Activated CD4-positive, alpha-beta T cell treated with anti-CD3 and anti-CD28 coated beads, Interleukin-2, amount 10 ng/mL, durations not matched to agents 7 days and 5 days (primary cell): ENCODE results near the gene HOXB6. TPM values are rescaled to one million over a fixed set of nuclear protein-coding genes. Genes with fewer than 3 reads are reported as not detected.

Source experiments
- CTCF ChIA-PET: fragments of 350-600 bp; sonication (Branson Sonifier 250); formaldehyde crosslinking; loops from one replicate; lab custom pipeline; 2021; ENCODE audit warnings: antibody characterized with exemption; lab: Charles Lee
- POLR2A ChIA-PET: fragments of 350-600 bp; sonication (Branson Sonifier 250); formaldehyde crosslinking; loops from one replicate; lab custom pipeline; 2021; ENCODE audit warnings: antibody characterized with exemption; lab: Charles Lee
- DNase-seq: peaks from one replicate; pipeline ENCODE4 v3.0.0-alpha.2; 2020
- H3K27ac Mint-ChIP-seq: one replicate; pipeline ENCODE4 v1.8.0; 2021; ENCODE audit warnings: mild to moderate bottlenecking, moderate library complexity, mixed read lengths
- H3K27me3 Mint-ChIP-seq: one replicate; pipeline ENCODE4 v1.8.0; 2021; ENCODE audit warnings: mixed read lengths
- H3K36me3 Mint-ChIP-seq: one replicate; pipeline ENCODE4 v1.8.0; 2021; ENCODE audit warnings: low read depth, mixed read lengths
- H3K4me1 Mint-ChIP-seq: one replicate; pipeline ENCODE4 v1.8.0; 2021; ENCODE audit warnings: mixed read lengths
- H3K4me3 Mint-ChIP-seq: one replicate; pipeline ENCODE4 v1.8.0; 2021; ENCODE audit warnings: mild to moderate bottlenecking, moderate library complexity, mixed read lengths
- H3K9me3 Mint-ChIP-seq: one replicate; pipeline ENCODE4 v1.8.0; 2021; ENCODE audit warnings: mixed read lengths
- total RNA-seq, 2 experiments: library from RNA; stranded (reverse); gene quantifications; one replicate each; pipeline ENCODE4 v1.2.3, GENCODE V29; 2021

The HOXB6 gene
- total RNA-seq, 2 experiments from 2014 or later = not detected

GRCh38 chr17:48609033-48609432, 4.2 kb upstream of the HOXB6 start:
- Mint-ChIP-seq H3K36me3 (no peaks in the 10 kb centered on the region), H3K4me3 (no peak overlapping the region), H3K9me3 (no peaks in the 10 kb centered on the region), H3K27ac (no peak overlapping the region), H3K4me1 (peaks cover 31% of the 10 kb centered on the region), H3K27me3 (peaks cover 81% of the 10 kb centered on the region)
- POLR2A ChIA-PET = no interaction called here
- CTCF ChIA-PET = interaction anchor here (1.2 to 2.3 kb wide), 6 partner anchors 9 to 142 kb away, joined by 3 to 8 read pairs (median 6); partner anchors contain the start of genes HOXB5 and HOXB9
- no peak for DNase-seq

DNA sequence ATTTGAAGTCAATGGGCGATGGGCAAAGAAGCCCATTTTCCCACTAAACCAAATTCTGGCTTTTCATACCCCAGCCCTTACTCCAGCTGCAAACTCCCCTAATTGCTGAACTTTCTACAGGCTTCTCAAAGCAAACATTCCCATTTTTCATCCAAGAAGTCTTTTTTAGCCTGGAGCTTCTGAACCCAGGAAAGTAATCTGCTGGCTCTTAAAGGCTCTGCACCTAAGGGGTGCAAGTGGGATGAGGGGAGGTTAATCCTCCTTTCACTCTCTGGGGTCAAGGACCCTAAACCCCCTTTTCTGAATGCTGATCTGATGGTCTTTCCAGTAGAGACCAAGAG, 3.7 kb upstream of the HOXB6 start:
- ChIA-PET CTCF (interaction anchor here (1.0 to 2.3 kb wide), 4 partner anchors 10 to 28 kb away, joined by 3 to 8 read pairs (median 7); partner anchors contain the start of gene HOXB5), POLR2A (no interaction called here)
- Mint-ChIP-seq H3K4me3 (no peak overlapping the region), H3K27me3 (peaks cover 81% of the 10 kb centered on the region), H3K4me1 (peaks cover 29% of the 10 kb centered on the region), H3K27ac (no peak overlapping the region), H3K9me3 (no peaks in the 10 kb centered on the region), H3K36me3 (no peaks in the 10 kb centered on the region)
- no peak for DNase-seq

DNA sequence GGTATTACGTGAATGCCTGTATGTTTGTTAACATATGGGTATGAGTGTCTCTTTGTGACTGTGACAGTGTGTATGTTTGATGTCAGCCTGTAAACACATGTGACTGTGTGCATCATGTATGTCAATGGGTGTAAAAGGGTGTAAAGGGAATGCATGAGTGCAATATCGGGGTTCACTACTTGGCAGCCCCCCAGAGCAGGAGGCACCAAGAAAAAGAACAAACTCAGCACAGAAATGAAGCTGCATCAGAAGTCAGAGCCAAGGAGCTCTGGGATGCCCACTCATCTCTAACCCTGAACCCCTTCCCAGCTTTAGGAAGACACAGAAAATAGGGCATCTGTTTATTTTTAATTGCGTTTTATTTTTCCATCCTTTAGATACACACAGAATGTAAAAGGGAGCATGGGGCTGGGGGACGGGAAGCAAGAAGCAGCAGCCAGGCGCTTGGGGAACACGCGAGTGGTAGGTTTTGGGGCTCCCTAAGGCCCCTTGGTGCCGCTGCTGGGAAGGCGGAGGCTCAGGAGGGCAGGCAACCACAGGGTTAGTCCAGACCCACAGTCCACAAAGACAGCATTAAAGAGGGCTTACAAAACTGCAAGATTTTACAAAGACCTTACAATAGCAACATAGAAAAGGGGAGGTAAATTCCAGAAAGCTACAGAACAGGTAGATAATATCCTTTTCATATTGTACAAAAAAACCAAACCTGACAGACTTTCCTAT, 2.3 kb upstream of the HOXB6 start:
- DNase-seq = no peak
- H3K36me3 Mint-ChIP-seq = no peaks in the 10 kb centered on the region
- no peak overlapping the region for H3K4me3 Mint-ChIP-seq
- H3K4me1 Mint-ChIP-seq = peaks cover 26% of the 10 kb centered on the region
- CTCF ChIA-PET = interaction anchor here (0.6 to 2.0 kb wide), 6 partner anchors 8 to 118 kb away, joined by 3 to 8 read pairs (median 3); partner anchors contain the start of gene HOXB8
- H3K9me3 Mint-ChIP-seq = no peaks in the 10 kb centered on the region
- POLR2A ChIA-PET = no interaction called here
- peaks cover 82% of the 10 kb centered on the region for H3K27me3 Mint-ChIP-seq
- no peak overlapping the region for H3K27ac Mint-ChIP-seq

DNA sequence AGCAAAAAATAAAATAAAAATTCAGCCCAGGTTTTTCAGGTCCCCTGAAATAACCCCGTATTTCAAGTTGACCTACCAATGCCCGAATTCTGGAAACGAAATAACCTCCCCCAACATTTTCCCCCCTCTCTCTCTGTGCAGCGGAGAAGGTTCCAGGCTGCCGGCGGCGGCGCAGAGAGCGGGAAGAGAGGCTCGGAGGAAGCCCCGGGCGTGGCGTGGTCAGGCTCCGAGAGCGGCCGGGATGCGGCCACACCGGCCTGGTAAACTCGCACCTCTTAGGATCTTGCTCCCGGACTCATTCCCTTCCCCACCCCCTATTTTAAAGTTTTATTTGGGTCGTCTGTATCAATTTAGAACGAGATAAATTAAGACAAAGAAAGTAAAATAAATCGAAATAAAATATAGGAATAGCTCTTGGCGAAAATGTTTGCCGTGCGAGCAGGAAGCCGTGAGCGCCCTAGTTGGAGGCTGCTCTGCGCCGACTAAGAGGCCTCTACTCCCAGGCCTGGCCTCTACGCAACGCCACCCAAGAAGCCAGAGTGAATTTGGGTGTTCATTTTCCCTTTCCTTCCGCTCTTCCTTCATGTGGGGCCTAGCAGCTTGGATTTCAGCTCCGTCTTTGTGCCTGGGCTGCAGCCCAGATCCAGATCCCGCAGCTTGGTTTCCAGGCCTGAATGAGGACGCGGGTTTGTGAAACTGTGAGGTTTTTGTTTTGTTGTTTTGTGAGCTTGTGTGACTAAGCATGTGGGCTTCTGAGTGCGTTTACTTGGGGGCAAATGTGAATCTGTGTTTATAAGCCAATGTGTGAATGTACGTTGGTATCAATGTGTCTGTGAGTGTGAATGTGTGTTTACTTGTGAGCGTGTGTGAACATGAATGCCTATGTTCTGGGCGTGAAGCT, 1.5 kb upstream of the HOXB6 start:
- Mint-ChIP-seq H3K36me3 (no peaks in the 10 kb centered on the region), H3K27me3 (peaks cover 84% of the 10 kb centered on the region), H3K4me1 (peaks cover 26% of the 10 kb centered on the region), H3K9me3 (no peaks in the 10 kb centered on the region), H3K27ac (no peak overlapping the region), H3K4me3 (no peak overlapping the region)
- CTCF ChIA-PET = interaction anchor here (0.6 to 2.0 kb wide), 3 partner anchors 12 to 119 kb away, joined by 3 to 8 read pairs (median 3); no protein-coding TSS in a partner anchor
- POLR2A ChIA-PET = no interaction called here
- no peak for DNase-seq

DNA sequence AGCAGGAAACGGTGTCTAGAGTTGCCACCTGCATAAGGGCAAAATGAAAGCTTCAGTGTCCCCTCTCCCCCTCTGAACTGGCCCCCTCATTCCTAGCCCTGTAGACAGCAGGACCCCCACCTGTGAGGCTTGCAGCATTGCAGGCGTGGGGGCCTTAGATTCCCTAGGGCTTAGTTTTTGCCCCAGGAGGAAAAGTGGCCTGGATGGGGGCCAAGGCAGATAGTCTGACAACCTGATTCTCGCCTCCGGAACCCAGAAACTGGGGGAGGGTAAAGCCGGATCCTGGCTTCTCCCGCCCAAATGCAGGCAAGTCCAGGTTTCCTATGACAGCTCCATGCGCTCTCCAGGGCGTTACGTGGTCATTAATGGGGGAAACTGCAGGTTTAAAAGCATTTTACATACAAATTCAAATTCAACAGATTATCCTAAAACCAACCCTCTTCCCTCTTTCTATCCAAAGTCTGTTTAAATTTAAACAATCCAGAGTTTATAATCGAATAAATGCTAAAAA, 678 bp upstream of the HOXB6 start:
- ChIA-PET POLR2A (no interaction called here), CTCF (interaction anchor here (0.6 to 1.1 kb wide), 2 partner anchors 12 to 733 kb away, joined by 3 to 5 read pairs; partner anchors contain the start of gene HOXB5)

DNA sequence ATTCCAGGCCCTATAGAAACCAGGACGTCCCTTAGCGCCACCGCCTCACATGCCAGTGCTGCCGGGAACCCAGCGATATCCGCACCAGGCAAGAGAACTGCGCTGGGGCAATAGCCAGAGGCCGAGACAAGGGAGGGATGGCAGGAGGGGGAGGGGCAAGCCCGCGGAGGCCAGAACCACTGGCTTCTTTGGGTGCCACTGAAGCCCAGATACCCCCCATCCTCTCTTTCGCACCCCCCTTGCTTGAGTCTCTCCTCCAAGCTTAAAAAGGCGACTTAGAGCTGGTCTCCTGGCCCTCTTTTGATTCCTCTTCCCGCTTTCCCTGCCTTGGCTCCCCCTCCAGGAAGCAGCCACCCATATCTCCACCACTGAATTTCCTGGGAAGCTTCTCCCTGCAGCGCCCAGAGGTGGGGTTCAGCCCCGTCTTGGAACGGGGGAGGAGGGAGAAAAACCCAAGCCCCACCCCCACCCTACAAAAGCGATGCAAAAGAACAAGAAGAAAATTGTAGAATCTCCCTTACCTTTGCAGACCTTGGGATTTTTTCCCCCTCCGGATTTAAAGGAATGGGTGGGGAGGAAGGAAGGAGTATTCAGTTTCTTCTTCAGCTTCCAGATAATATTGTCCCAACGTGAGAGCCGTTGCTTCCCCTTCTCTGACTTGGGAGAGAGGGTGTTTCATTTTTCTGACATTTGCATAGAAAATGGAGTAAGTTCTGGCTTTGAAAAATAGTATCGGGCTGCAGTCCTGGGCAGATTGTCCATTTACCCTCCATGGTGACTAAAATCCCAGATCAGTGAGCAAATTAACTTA, 622 bp downstream of the HOXB6 start:
- H3K4me3 Mint-ChIP-seq = no peak overlapping the region
- no peak for DNase-seq
- no peaks in the 10 kb centered on the region for H3K36me3 Mint-ChIP-seq
- peaks cover 90% of the 10 kb centered on the region for H3K27me3 Mint-ChIP-seq
- POLR2A ChIA-PET = no interaction called here
- H3K27ac Mint-ChIP-seq = no peak overlapping the region
- CTCF ChIA-PET = interaction anchor here (0.6 to 1.1 kb wide), 2 partner anchors 11 to 430 kb away, joined by 3 read pairs; partner anchors contain the start of gene HOXB5
- H3K4me1 Mint-ChIP-seq = peaks cover 20% of the 10 kb centered on the region
- no peaks in the 10 kb centered on the region for H3K9me3 Mint-ChIP-seq

More for the DNA sequence above, 678 bp upstream of the HOXB6 start:
- Mint-ChIP-seq H3K4me1 (peaks cover 20% of the 10 kb centered on the region), H3K27ac (no peak overlapping the region), H3K9me3 (no peaks in the 10 kb centered on the region), H3K4me3 (no peak overlapping the region), H3K36me3 (no peaks in the 10 kb centered on the region), H3K27me3 (peaks cover 86% of the 10 kb centered on the region)
- DNase-seq = no peak

DNA sequence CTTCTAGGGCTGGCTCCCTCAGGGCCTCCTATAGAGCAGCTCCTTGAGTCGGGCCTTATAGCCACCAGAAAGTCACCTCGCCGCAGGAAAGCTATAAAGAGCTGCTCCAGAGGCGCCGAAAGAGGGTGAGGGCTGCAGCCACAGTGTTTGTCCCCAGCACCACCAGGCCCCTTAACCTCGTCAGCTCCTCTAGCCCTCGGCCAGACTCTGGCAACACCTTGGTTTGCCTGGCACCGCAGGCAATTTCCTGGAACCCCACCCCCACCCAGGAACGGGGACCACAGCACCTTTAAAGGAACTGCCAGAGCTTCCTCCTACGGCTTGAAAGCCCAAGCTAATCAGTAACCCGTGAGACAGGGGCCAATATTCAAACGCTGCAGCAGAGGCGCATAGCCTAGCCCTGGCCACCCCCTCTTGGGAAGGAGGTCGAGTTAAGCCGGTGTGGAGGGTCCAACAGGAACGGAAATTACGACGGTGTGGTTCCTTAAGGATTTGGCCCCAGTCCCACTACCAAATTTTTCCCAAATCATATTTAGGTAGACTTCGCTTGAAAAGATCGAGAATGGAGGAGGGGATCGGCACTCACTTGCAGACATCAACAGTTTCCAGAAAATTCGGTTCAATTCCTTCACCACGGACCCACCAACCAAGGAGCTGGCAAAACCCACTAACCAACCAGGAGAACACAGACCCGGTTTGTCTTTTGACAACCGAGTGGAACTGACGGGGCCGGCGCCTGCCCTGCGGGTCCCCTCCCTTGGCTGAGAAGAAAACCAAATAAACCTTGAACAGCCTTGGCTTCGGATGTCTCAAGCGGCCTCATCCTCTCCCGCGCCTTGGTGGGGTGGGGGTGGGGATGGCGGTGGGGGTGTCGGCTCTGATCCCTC, 3.0 kb downstream of the HOXB6 start:
- Mint-ChIP-seq H3K27ac (no peak overlapping the region), H3K36me3 (no peaks in the 10 kb centered on the region), H3K27me3 (peaks cover 93% of the 10 kb centered on the region), H3K4me3 (no peak overlapping the region), H3K4me1 (peaks cover 40% of the 10 kb centered on the region), H3K9me3 (no peaks in the 10 kb centered on the region)
- ChIA-PET CTCF (interaction anchor here (0.6 to 1.5 kb wide), 7 partner anchors 9 to 575 kb away, joined by 3 to 4 read pairs (median 3); no protein-coding TSS in a partner anchor), POLR2A (no interaction called here)
- DNase-seq = no peak

DNA sequence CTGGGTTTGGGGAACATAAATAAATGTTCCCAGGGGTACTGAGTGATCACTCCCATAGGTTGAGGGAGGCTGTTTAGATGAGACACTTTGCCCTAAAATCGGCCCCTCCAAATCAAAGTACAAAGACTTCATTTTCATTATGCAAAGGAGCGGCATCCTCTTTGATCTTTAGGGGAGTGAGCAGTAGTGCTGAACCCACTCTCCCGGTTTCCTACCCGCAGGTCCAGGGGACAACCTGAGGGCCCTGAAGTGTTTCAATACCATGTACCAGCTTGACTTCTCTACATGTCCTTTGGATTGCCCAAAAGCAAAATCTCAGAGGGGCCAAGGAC, 3.6 kb downstream of the HOXB6 start:
- POLR2A ChIA-PET = no interaction called here
- no peak overlapping the region for H3K4me3 Mint-ChIP-seq
- CTCF ChIA-PET = interaction anchor here (0.6 to 1.5 kb wide), 8 partner anchors 8 to 575 kb away, joined by 3 to 5 read pairs (median 4); no protein-coding TSS in a partner anchor
- no peaks in the 10 kb centered on the region for H3K36me3 Mint-ChIP-seq
- H3K4me1 Mint-ChIP-seq = peaks cover 46% of the 10 kb centered on the region
- peaks cover 94% of the 10 kb centered on the region for H3K27me3 Mint-ChIP-seq
- DNase-seq = no peak
- no peaks in the 10 kb centered on the region for H3K9me3 Mint-ChIP-seq
- H3K27ac Mint-ChIP-seq = no peak overlapping the region

DNA sequence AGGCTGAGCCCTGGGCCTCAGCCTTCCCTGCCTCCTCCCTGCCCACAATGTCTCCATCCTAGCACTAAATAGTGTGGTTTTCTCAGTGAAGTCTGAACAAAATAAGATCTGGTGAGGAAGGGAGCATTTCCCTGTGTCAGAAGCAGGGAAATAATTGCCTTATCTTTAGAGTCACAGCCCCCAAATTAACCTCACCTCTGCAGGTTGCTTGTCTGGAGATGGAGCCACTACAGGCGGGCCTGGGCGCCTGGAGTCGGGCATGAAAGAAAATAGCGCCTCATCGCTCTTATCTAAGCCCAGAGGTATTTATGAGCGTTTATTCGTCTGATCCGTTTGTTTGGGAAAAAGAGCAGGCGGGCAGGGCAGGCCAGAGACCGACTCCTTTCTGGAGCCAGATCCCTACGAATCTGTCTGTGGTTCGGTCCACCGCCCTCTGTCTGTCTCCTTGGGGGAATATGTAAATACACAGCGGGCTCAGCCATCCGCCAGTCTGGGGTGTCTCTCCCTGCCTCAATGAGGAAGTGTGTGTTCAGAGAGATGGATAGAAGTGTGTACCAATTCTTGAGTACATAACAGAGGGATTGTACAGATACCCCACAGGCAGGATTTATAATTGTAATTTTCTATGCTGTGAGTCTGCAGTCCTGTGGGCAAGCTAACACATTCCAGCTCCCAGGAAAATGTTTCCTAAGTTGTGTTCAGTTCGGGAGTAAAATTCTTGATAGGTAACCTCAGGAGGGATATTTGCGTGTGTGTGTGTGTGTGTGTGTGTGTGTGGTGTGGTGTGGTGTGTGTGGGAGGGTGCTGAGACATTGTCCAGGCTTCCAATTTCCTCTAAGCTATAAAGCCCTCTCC, 4.3 kb downstream of the HOXB6 start:
- Mint-ChIP-seq H3K27ac (no peak overlapping the region), H3K4me3 (no peak overlapping the region), H3K27me3 (peaks cover 95% of the 10 kb centered on the region), H3K9me3 (no peaks in the 10 kb centered on the region), H3K4me1 (peaks cover 50% of the 10 kb centered on the region), H3K36me3 (no peaks in the 10 kb centered on the region)
- no peak for DNase-seq
- CTCF ChIA-PET = interaction anchor here (0.6 to 1.1 kb wide), 6 partner anchors 9 to 465 kb away, joined by 3 to 5 read pairs (median 4); no protein-coding TSS in a partner anchor
- POLR2A ChIA-PET = no interaction called here

- no peak for DNase-seq
- Mint-ChIP-seq H3K4me3 (no peak overlapping the region), H3K27me3 (peaks cover 93% of the 10 kb centered on the region), H3K4me1 (peaks cover 50% of the 10 kb centered on the region), H3K27ac (no peak overlapping the region), H3K9me3 (no peaks in the 10 kb centered on the region), H3K36me3 (no peaks in the 10 kb centered on the region)
- ChIA-PET CTCF (interaction anchor here (1.0 to 1.1 kb wide), 2 partner anchors 19 to 24 kb away, joined by 3 read pairs; no protein-coding TSS in a partner anchor), POLR2A (no interaction called here)
Observed at GRCh38 chr17:48599354-48599753, 5.4 kb downstream of the HOXB6 start.
